ENCODE data around the gene SKAP1. TPM values are rescaled to one million over a fixed set of nuclear protein-coding genes. Genes with fewer than 3 reads are reported as not detected.
"Not testable (repeated sequence)": the region's sequence is repeated elsewhere in the genome, so short reads cannot be mapped to it uniquely, and the experiment has no call there.

Gene SKAP1
- polyA plus RNA-seq, 4 donors: 9.9 to 13.6 (median 12.4) TPM

GRCh38 chr17:48186317-48186716 lies 243.7 kb downstream of the SKAP1 start:
- not testable (repeated sequence) for DNase-seq (ENCODE audit: low read depth in 4 of 4, low spot score in 2 of 4)

- DNase-seq (ENCODE audit: low read depth in 4 of 4, low spot score in 2 of 4): no peak
These were observed 245.3 kb downstream of the SKAP1 start for GRCh38 chr17:48184721-48185120.

GRCh38 chr17:48181653-48182052 lies 248.4 kb downstream of the SKAP1 start:
- no peak for DNase-seq (ENCODE audit: low read depth in 4 of 4, low spot score in 2 of 4)

- no peak for DNase-seq (ENCODE audit: low read depth in 4 of 4, low spot score in 2 of 4)
These were observed 249.0 kb downstream of the SKAP1 start for GRCh38 chr17:48180842-48181629.

GRCh38 chr17:48179071-48179945 lies 250.7 kb downstream of the SKAP1 start:
- DNase-seq (ENCODE audit: low read depth in 4 of 4, low spot score in 2 of 4): no peak

- DNase-seq (ENCODE audit: low read depth in 4 of 4, low spot score in 2 of 4): no peak
These were observed 251.7 kb downstream of the SKAP1 start for GRCh38 chr17:48178317-48178716.

GRCh38 chr17:48177816-48178215 lies 252.2 kb downstream of the SKAP1 start:
- no peak for DNase-seq (ENCODE audit: low read depth in 4 of 4, low spot score in 2 of 4)

- DNase-seq (ENCODE audit: low read depth in 4 of 4, low spot score in 2 of 4): no peak
These were observed 253.6 kb downstream of the SKAP1 start for GRCh38 chr17:48176471-48176855.

- no peak for DNase-seq (ENCODE audit: low read depth in 4 of 4, low spot score in 2 of 4)
These were observed 254.1 kb downstream of the SKAP1 start for GRCh38 chr17:48175692-48176470.

GRCh38 chr17:48174833-48175523 lies 255.0 kb downstream of the SKAP1 start:
- no peak for DNase-seq (ENCODE audit: low read depth in 4 of 4, low spot score in 2 of 4)

GRCh38 chr17:48173191-48173984 lies 256.6 kb downstream of the SKAP1 start:
- no peak for DNase-seq (ENCODE audit: low read depth in 4 of 4, low spot score in 2 of 4)

GRCh38 chr17:48169926-48170325 lies 260.1 kb downstream of the SKAP1 start:
- DNase-seq (ENCODE audit: low read depth in 4 of 4, low spot score in 2 of 4): no peak

GRCh38 chr17:48163809-48164208 lies 266.2 kb downstream of the SKAP1 start:
- DNase-seq (ENCODE audit: low read depth in 4 of 4, low spot score in 2 of 4): no peak

GRCh38 chr17:48162946-48163506 lies 267.0 kb downstream of the SKAP1 start:
- no peak for DNase-seq (ENCODE audit: low read depth in 4 of 4, low spot score in 2 of 4)

GRCh38 chr17:48162306-48162934 lies 267.6 kb downstream of the SKAP1 start:
- DNase-seq (ENCODE audit: low read depth in 4 of 4, low spot score in 2 of 4): no peak

- DNase-seq (ENCODE audit: low read depth in 4 of 4, low spot score in 2 of 4): no peak
These were observed 268.7 kb downstream of the SKAP1 start for GRCh38 chr17:48161127-48161905.

- no peak for DNase-seq (ENCODE audit: low read depth in 4 of 4, low spot score in 2 of 4)
These were observed 269.6 kb downstream of the SKAP1 start for GRCh38 chr17:48160177-48161081.

All from left renal cortex interstitium (tissue), 4 donors.